ENCODE results near the gene LCN1.
"Not testable (repeated sequence)": the region's sequence is repeated elsewhere in the genome, so short reads cannot be mapped to it uniquely, and the experiment has no call there.

Gene LCN1

DNA sequence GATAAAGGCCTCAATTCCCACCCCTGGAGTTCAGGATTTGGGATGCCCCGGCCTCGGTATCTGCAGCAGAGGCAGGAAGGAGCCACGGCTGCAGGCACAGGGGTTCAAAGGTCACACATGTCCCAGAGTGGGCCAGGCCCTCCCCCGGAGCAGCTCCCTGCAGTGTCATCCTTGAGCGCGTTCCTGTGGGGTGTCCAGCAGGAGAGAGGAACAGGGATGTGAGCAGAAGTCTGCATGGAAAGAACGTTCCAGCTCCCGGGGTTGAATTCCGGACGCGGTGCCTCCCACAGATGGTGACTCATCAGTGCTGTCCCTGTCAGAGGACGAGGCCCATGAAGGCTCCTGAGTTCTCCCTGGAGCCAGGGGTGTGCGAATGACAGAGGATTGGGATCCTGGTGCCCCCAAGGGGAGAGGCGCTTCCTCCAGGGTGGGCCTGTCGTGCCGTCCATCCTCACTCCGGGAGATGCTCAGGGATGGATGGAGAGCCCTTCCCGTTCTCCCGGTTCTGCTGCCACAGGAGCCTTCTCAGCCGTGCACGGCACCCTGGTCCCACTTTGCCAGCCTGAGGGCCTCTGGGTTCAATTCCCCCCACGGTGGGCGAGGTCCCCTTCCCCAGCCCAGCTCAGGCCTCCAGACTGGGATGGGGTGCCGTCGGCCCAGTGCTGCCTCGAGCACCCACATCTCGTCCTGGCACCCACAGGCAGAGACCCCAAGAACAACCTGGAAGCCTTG, 3.1 kb downstream of the LCN1 start:
- DNase-seq: no peak

GRCh38 chr9:135525241-135526088, 4.2 kb downstream of the LCN1 start:
- DNase-seq: no peak

DNA sequence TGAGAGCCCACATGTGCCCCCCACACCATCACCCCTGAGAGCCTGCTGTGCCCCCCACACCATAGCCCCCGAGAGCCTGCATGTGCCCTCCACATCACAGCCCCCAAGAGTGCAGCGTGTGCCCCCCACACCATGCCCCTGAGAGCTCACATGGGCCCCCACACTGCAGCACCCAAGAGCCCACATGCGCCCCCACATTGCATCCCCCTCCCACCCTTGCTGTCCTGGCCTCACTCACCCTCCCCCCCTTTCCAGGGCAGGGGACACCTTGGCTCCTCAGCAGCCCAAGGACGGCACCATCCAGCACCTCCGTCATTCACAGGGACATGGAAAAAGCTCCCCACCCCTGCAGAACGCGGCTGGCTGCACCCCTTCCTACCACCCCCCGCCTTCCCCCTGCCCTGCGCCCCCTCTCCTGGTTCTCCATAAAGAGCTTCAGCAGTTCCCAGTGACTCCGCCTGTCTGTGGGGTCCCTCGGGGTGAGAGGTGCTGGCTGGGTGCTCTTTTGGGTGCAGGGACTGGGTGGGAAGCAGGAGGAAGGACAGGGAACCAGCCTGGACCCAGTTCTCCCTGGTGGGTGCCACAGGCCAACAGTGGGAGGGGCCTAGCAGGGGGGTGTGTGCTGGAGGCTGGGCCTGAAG, 5.0 kb downstream of the LCN1 start:
- DNase-seq: no peak

DNA sequence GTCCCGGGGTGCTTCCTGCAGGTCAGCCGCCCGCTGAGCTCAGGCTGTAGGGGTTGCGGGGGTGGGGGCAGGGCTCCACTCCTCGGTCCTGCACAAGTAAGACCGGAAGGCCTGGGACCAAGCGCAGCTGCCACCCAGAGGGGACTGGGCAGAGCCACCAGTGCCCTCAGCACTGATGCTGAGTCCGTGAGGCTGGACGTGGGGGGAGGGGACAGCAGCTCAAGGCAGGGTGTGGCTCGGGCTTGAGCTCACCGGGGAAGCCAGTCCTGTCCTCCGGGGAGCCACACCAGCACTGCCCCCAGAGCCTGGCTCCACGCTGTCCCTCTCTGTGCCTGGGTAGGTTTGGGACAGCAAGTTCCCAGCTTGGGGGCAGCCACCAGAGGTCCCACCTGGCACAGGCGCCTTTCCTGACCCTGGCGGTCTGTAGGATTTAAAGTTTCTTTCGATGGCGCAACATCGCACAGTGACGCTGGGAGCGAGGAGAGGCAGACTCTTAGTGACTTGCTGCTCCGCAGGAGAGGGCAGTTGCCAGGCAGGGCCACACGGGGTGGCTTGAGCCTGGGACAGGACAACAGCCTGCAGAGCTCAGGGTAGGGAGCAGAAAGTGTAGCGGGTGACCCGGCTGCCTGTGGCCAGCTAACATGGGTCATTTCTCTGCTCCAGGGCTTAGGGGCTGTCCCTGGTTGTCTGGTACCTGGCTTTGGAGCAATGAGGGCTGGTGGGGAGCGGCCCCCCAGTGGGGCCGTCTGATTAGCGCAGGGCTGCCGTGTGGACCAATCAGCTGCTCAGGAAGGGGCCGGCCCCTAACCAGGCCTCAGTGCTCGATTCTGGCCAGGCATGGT, 5.7 kb downstream of the LCN1 start:
- no peak for DNase-seq

DNA sequence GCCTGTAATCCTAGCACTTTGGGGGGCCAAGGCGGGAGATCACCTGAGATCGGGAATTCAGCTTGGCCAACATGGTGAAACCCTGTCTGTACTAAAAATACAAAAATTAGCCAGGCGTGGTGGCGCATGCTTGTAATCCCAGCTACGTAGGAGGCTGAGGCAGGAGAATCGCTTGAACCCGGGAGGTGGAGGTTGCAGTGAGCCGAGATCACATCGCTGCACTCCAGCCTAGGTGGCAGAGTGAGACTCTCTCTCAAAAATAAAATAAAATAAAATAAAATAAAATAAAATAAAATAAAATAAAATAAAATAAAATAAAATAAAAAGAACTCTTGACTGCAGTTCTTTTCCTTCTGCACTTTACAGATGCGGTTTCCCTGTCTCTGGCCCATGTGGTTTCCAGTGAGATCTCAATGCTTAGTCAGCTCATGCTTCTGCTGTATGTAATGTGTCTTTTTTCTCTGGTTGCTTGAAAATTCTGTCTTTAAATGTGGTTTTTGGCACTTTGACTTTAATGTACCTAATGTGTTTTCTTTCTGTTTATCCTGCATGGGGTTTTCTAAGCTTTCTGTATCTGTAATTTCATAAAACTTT, 7.7 kb downstream of the LCN1 start:
- DNase-seq: not testable (repeated sequence)

DNA sequence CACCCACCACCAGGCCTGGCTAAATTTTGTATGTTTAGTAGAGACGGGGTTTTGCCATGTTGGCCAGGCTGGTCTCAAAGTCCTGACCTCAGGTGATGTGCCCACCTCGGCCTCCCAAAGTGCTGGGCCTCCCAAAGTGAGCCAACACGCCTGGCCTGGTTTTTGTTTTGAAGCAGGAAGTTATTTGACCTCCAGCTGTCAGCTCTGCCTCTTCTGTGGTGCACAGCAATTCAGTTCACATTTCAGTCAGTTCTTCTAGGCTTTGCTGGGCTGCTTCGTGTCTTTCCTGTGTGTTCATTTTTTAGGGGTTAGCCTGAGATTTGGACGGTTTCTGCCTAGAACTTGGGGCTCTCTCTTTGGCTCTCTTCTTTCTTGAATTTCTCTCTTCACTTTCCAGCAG, 8.9 kb downstream of the LCN1 start:
- no peak for DNase-seq

DNA sequence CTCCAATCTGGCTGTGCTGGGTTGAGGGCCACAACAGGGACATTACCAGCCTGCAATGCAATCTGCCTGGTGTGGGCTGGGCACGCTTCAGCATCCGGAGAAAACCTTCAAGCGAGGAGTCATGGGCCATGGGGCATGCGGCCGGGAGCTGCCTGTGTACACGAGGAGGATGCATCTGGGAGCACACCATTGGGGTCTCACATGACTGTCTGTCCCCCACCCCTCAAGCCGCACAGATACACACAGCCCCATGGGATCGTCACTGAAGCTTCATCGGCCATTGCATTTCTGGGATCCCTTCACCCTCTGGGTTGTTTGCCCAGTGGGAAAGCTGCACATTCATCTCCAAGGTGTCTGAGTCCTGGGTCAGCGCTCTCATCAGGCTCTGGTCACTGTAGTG, 9.9 kb downstream of the LCN1 start:
- DNase-seq: no peak

DNA sequence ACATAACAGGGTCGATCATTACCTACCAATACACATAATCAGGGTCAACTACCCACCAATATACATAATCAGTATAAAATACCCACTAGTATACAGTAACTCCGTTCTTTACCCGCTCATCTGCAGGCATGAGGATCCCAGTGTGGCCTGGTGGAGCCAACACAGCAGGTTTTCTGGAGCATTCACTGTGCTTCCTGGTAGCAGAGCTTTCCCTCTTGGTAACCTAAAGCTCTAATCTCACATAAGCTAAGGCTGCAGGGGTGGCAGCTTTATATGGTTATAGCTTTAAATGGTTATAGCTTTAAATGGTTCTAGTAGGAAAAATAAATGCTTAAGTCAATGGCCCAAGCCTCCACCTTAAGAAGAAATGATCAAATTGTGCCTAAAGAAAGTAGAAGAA, 11.9 kb downstream of the LCN1 start:
- DNase-seq: no peak

GRCh38 chr9:135533674-135534073, 12.4 kb downstream of the LCN1 start:
- no peak for DNase-seq

- not testable (repeated sequence) for DNase-seq
Measured at GRCh38 chr9:135534192-135534711, 13.0 kb downstream of the LCN1 start.

DNA sequence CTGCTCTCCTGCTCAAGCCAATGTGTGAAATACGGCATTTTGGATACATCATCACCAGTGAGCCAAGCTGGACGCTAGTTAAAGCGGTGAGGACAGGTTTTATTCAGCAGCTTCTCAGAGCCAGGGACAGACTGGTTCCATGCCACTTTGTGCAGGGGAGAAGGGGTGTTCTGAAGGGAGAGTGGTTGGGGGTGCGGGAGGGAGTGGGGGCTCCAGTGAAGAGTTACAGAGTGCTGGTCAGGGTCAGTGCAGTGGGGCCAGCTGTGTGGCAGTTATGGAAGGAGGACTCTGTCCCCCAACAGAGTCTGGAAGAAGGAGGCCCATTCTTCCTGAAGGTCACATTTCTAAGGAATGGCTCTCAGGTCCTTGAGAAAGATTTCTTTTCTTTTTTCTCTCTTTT, 13.6 kb downstream of the LCN1 start:
- DNase-seq: not testable (repeated sequence)

DNA sequence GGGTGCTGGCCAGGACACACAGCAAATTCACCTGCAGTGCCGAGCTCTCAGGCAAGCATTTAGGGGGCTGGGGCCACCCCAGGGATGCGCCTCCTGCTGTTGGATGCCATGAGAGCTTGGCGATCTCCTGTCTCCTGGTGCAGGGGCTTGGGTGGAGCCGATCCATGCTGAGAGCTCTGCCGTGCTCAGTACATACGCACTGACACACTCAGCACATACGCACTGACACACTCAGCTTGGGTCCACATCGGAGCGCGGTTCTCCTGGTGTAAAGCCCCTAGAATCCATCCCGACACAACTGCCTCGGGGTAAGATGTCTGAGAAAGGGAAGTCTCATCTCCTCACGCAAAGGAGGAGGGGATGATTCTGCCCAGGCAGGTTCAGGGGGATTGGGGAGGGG, 14.4 kb downstream of the LCN1 start:
- not testable (repeated sequence) for DNase-seq

- no peak for DNase-seq
Measured at GRCh38 chr9:135536216-135536615, 15.0 kb downstream of the LCN1 start.

DNA sequence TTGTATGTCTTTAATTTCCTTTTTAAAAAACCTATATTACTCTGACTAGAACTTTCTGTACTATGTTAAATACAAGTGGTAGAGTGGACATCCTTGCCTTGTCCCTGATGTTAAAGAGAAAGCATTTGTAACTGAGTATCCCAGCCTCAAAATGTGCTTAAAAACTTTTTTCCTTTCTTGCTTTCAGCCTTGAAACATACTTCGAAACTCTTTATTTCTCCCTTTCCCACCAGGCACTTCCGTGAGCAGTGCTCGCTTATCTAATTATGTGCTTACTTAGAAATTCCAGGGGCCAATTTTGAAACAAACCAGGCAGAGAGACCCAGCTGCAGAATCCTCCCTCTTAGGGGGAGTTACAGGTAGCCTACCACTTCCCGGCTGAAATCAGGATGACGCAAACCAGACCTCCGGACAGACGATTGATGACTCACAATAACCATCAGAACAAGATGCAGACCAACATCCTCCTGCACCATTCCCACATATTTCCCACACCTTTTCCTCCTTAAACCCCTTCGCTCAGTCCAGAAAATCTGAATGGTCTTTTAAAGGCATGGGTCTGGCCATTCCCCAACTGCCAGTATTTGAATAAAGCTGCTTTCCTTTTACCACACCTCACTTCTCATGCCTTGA, 22.1 kb downstream of the LCN1 start:
- DNase-seq: not testable (repeated sequence)

DNA sequence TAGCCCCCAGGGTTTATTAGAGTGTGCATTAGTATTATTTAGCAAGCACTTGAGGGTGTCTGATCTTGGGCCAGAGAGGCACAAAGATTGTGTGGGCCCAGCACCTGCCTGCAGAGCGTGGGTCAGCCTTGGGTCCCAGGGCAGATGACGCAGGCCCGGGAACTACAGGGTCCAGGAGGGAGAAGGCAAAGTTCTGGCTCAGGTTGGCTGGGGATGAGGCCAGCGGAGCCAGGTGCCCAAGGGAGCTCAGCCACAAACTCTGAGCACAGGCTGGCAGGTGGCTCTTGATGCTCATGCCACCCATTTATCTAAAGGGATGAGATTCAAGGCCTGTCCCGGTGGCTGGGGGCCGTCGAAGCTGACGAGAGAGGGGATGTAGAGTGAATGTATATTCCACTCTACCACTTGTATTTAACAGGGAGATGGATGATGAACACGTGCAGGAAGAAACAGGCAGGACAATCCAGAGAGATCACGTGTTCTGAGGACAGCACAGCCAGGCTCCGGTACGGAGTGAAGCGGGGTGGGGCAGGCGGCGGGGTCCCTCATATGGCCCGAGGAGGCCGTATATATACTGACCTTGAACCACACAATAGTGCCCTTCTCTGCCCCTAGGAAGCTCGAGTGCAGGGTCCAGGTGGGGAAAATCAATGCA, 23.9 kb downstream of the LCN1 start:
- no peak for DNase-seq

DNA sequence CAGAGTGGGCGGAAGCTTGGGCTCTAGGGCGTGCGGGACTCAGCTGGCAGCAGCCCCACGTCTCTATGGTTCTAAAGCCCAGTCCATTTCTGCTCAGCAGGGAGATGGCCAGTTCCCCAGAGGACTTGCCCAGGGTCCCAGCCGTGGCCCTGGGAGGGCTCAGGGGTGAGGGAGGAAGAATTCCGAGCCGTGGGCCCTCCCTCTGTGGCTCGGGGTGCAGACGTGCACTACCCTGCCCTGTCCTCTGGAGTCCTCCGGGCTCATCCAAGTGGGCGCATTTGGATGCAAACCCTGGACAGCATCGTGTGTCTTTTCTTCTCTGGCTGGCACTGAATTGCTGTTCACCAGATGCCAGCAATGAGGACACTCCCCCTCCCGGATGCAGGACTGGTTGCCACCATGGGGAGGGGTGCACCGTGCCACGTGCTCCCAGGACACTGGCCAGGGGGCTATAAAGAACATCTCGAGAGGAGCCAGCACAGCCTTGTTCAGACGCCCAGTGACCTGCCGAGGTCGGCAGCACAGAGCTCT, 24.5 kb downstream of the LCN1 start, which contains the start of gene OBP2A:
OBP2A (plus strand) TSS at position 481 of the 531 bp plus-strand sequence. CDS start 55 bp downstream, outside the sequence.
- not testable (repeated sequence) for DNase-seq

DNA sequence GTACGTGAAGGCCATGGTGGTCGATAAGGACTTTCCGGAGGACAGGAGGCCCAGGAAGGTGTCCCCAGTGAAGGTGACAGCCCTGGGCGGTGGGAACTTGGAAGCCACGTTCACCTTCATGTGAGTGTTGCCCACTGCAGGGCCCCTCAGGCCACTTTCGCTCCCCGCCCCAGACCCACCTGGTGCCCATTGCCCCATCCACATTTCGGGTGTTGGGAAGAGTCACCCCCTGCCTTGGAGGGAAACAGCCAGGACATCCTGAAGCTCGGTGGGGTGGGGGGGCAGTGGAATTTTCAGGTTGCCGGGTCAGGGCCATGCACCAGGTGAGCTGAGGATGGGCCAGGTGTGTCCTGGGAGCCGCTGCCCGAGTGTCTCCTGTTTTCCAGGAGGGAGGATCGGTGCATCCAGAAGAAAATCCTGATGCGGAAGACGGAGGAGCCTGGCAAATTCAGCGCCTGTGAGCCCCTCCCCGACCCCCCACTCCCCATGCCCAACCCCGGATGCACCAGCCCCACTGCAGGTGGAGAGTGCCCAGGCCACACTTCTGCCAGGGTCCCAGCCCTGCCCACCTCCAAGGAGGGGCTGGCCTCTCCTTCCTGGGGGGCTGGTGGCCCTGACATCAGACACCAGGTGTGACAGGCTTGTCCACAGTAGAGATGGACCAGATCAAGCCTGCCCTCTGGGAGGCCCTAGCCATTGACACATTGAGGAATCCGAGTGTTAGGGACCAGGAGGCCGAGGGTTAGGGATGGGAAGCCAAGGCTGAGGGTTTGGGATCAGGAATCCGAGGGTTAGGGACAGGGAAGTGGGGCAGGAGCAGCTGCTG, 25.8 kb downstream of the LCN1 start:
- not testable (repeated sequence) for DNase-seq

- no peak for DNase-seq
Measured at GRCh38 chr9:135547756-135548736, 26.8 kb downstream of the LCN1 start.

Measured in NCI-H2171 treated with DMSO at 0.1 percent for 48 hours (cell line).